Spleen (tissue), 11 donors: ENCODE results near the gene PEX1. TPM values are rescaled to one million over a fixed set of nuclear protein-coding genes. Genes with fewer than 3 reads are reported as not detected.
A peak's percentile ranks its signal among the peaks of the same experiment; 100 is the strongest.

Experiments
- DNase-seq: peaks from one replicate; pipeline ENCODE4 v3.0.0-alpha.2; 2020
- H3K27ac ChIP-seq, 8 donors: fragments of 200-600 bp; sonication (generic) in 7 of 8; 1 replicate in 4 of 8; 2 replicates in 4 of 8; pipeline versions ENCODE4 v1.5.0 to v1.8.0; 2016 to 2021; ENCODE audit warnings: inconsistent platforms in 4 of 8, mild to moderate bottlenecking in 4 of 8, moderate library complexity in 1 of 8
- H3K27me3 ChIP-seq, 7 donors: fragments of 200-600 bp; sonication (generic) in 6 of 7; replicated peaks in 1 of 7; 1 replicate in 4 of 7; 2 replicates in 3 of 7; pipeline versions ENCODE4 v1.5.0 to v1.8.0; 2016 to 2021; ENCODE audit warnings: inconsistent platforms in 3 of 7, mild to moderate bottlenecking in 1 of 7
- H3K36me3 ChIP-seq, 6 donors: fragments of 200-600 bp; sonication (generic) in 5 of 6; 1 replicate in 4 of 6; 2 replicates in 2 of 6; pipeline versions ENCODE4 v1.5.0 to v1.8.0; 2016 to 2021; ENCODE audit warnings: inconsistent platforms in 2 of 6
- H3K4me1 ChIP-seq, 6 donors: fragments of 200-600 bp; sonication (generic) in 5 of 6; 1 replicate in 3 of 6; 2 replicates in 3 of 6; pipeline versions ENCODE4 v1.5.0 to v1.8.0; 2016 to 2021; ENCODE audit warnings: inconsistent platforms in 3 of 6
- H3K4me3 ChIP-seq, 8 donors: fragments of 200-600 bp; sonication (generic) in 7 of 8; 1 replicate in 4 of 8; 2 replicates in 4 of 8; pipeline versions ENCODE4 v1.5.0 to v1.8.0; 2016 to 2021; ENCODE audit warnings: inconsistent platforms in 4 of 8, mild to moderate bottlenecking in 4 of 8, moderate library complexity in 2 of 8
- H3K9me3 ChIP-seq, 8 donors: fragments of 200-600 bp; sonication (generic) in 7 of 8; 1 replicate in 4 of 8; 2 replicates in 4 of 8; pipeline versions ENCODE4 v1.5.0 to v1.8.0; 2016 to 2021; ENCODE audit warnings: inconsistent platforms in 4 of 8
- POLR2A ChIP-seq, 3 donors: fragments of 450-650 bp; IDR thresholded peaks; one replicate each; pipeline ENCODE4 v1.5.1; 2017; ENCODE audit warnings: antibody characterized with exemption in 3 of 3, mild to moderate bottlenecking in 1 of 3
- POLR2AphosphoS5 ChIP-seq, 3 donors: sonication (generic); formaldehyde crosslinking; IDR thresholded peaks; one replicate each; pipeline ENCODE4 v1.5.1; 2017; ENCODE audit warnings: antibody characterized with exemption in 3 of 3
- WGBS, 5 donors: extraction: QIAGEN DNeasy Blood & Tissue Kit in 3 of 5; methylation state at CpG; one replicate each; pipeline versions ENCODE4 v1.1.5 to v1.1.7; 2013 to 2018; 5-methylcytosine and 5-hydroxymethylcytosine counted together
- intact Hi-C: fragments of 100-400 bp; cut with DNase I; formaldehyde crosslinking; loops from one replicate; pipeline ENCODE4 v1.15.0; 2023; ENCODE audit warnings: low total_unique reads
- polyA plus RNA-seq, 3 donors: library from polyadenylated mRNA; stranded (reverse); fragments of 200-250 nt; gene quantifications; one replicate each; pipeline ENCODE4 v1.2.1, GENCODE V29; 2013
- total RNA-seq, 7 donors: library from RNA; depleted of rRNA in 3 of 7; stranded (reverse); fragments of >200 nt in 3 of 7; fragmentation: NEBNext Ultra II Directional in 4 of 7; extraction: Animal tissue kit (Norgen Biotek cat#: 25700) in 4 of 7; gene quantifications; one replicate each; pipeline versions ENCODE4 v1.1.0 to v1.2.1, GENCODE V29; 2016 to 2021
- TF ChIP-seq, protein P1 (sequence below), 11 experiments: fragments of 200-600 bp in 7 of 11; fragments of 450-650 bp in 4 of 11; sonication (generic) in 4 of 11; IDR thresholded peaks in 8 of 11; conservative IDR thresholded peaks in 3 of 11; 1 replicate in 7 of 11; 2 replicates in 4 of 11; pipeline versions ENCODE4 v1.4.0 to v1.8.0; 2016 to 2021; ENCODE audit warnings: antibody characterized with exemption in 11 of 11, inconsistent platforms in 4 of 11, mild to moderate bottlenecking in 1 of 11
- donor health status: healthy with polysubstance abuse.
- donor health status: DM: no; HTN: no; CAD: no; lungs with moderate emphysema.
- donor health status: DM: no; HTN: no; CAD: no.
- donor health status: Bipolar disorder and iron deficiency.
- donor health status: healthy.
- donor health status: DM: no; HTN: no; CAD: no.
- donor health status: DM: yes; HTN: yes; CAD: no.

The PEX1 gene
- total and polyA plus RNA-seq, 10 donors, result 13.1 to 37.4 (median 21.0) TPM

DNA sequence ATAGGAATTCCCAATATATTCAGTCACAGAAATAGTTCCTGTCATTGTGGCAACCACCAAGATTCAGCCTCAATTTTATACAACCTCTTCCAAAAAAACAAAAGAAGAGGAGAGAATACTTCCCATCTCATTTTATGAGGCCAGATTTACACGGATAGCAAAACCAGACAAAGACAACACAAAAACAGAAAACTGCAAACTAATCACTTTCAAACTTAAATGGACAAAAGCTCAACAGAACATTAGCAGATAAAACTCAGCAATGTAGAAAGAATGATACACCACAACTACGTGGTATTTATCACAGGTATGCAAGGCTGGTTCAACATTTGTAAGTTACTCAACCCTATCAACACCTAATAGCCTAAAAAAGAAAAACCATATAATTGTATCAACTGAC, 22.0 kb downstream of the PEX1 start:
- TF ChIP-seq POLR2AphosphoS5 (IDR thresholded peaks at IDR 0.05) (no peak), POLR2A (IDR thresholded peaks at IDR 0.05) (no peak)
- TF ChIP-seq, protein P1, sequence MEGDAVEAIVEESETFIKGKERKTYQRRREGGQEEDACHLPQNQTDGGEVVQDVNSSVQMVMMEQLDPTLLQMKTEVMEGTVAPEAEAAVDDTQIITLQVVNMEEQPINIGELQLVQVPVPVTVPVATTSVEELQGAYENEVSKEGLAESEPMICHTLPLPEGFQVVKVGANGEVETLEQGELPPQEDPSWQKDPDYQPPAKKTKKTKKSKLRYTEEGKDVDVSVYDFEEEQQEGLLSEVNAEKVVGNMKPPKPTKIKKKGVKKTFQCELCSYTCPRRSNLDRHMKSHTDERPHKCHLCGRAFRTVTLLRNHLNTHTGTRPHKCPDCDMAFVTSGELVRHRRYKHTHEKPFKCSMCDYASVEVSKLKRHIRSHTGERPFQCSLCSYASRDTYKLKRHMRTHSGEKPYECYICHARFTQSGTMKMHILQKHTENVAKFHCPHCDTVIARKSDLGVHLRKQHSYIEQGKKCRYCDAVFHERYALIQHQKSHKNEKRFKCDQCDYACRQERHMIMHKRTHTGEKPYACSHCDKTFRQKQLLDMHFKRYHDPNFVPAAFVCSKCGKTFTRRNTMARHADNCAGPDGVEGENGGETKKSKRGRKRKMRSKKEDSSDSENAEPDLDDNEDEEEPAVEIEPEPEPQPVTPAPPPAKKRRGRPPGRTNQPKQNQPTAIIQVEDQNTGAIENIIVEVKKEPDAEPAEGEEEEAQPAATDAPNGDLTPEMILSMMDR (IDR thresholded peaks at IDR 0.05 in 8 of 11, conservative IDR thresholded peaks at IDR 0.05 in 3 of 11), result no peak
- Histone ChIP-seq H3K27ac (no peak overlapping the region), H3K9me3 (no peaks in the 10 kb centered on the region), H3K36me3 (peaks cover 0 to 93% (median 47%) of the 10 kb centered on the region in 6 donors), H3K4me3 (no peak overlapping the region), H3K27me3 (no peaks in the 10 kb centered on the region), H3K4me1 (no peaks in the 10 kb centered on the region)
- intact Hi-C loops, result no loop called here
- 89 to 97% (median 92%) methylated on average over 2 of the region's 2 CpGs for WGBS, 5 donors
- DNase-seq, result no peak

DNA sequence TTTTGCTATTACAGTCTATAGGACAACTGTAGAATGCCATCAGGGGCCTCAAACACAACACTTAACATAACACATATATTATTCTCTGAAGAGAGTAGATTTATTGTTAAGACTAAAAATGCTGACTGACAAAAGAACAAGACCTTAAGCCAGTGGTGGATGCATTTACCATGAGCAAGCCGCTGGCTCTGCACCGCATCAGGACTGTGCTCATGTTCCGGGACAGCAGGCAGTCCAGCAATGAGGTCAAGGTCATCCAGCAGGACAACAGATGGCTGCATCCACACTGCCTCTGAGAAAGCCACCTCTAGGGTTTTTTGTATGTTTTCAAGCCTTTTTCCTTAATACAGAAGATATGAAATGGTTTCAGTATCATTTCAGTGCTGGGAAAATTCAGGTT, 23.8 kb downstream of the PEX1 start:
- TF ChIP-seq POLR2AphosphoS5 (IDR thresholded peaks at IDR 0.05) (peak in 1 of 3 donors; percentile 10), POLR2A (IDR thresholded peaks at IDR 0.05) (no peak)
- Histone ChIP-seq H3K27ac (no peak overlapping the region), H3K4me3 (no peak overlapping the region), H3K36me3 (peaks cover 0 to 94% (median 53%) of the 10 kb centered on the region in 6 donors), H3K9me3 (no peaks in the 10 kb centered on the region), H3K4me1 (no peaks in the 10 kb centered on the region), H3K27me3 (no peaks in the 10 kb centered on the region)
- no peak for DNase-seq
- WGBS, 5 donors, result 69 to 95% (median 83%) methylated on average over 3 of the region's 3 CpGs
- intact Hi-C loops, result no loop called here

DNA sequence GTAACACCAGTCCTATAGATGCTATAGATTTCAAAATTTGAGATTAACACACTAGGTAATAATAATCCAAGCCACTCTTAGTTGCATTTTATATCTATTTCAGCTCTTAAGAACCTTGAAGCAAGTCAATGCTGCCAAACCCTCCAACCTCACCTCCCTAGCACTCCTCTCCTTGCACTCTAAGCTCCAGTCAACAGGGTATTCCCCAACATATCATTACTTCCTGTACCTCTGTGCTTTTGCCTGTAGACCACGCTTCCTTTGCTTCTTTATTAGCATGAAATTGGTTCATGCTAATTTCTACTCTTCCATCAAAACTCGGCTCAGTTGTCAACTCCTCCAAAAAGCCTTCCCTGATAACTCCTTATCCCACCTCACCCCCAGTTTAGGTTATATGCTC, 24.6 kb downstream of the PEX1 start:
- no peak for DNase-seq
- Histone ChIP-seq H3K4me1 (no peaks in the 10 kb centered on the region), H3K36me3 (peaks cover 0 to 95% (median 59%) of the 10 kb centered on the region in 6 donors), H3K4me3 (no peak overlapping the region), H3K9me3 (no peaks in the 10 kb centered on the region), H3K27ac (no peak overlapping the region), H3K27me3 (no peaks in the 10 kb centered on the region)
- TF ChIP-seq POLR2A (IDR thresholded peaks at IDR 0.05), result no peak
- TF ChIP-seq, protein P1 (IDR thresholded peaks at IDR 0.05 in 8 of 11, conservative IDR thresholded peaks at IDR 0.05 in 3 of 11), result no peak
- intact Hi-C loops, result no loop called here
- WGBS, 5 donors, result 75 to 84% (median 77%) methylated on average over 2 of the region's 2 CpGs

DNA sequence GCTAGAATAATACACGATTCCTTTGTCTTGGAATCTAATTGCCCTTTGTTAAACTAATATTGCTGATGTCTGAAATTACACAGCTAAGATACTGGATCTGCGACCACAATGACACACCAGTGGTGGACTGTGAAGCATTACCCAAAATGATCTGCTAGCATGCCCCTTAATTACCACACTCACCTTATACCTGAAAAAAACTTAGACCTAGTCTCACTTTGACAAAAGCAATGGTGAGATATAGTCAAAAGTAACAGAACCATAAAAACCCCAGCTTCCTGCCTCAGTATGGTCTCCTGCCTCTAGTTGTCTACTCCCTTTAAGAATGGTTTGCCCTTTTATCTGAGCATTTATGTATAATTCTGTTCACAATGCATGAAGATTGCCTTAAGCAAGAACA, 29.8 kb downstream of the PEX1 start:
- 85 to 95% (median 88%) methylated on average over 2 of the region's 2 CpGs for WGBS, 5 donors
- no peak overlapping the region for H3K27ac ChIP-seq
- no peaks in the 10 kb centered on the region for H3K9me3 ChIP-seq
- no peak for DNase-seq
- no peak for TF ChIP-seq POLR2AphosphoS5 (IDR thresholded peaks at IDR 0.05)
- H3K36me3 ChIP-seq, result peaks cover 0 to 100% (median 61%) of the 10 kb centered on the region in 6 donors
- intact Hi-C loops, result no loop called here
- no peaks in the 10 kb centered on the region for H3K27me3 ChIP-seq
- H3K4me3 ChIP-seq, result no peak overlapping the region
- H3K4me1 ChIP-seq, result no peaks in the 10 kb centered on the region

DNA sequence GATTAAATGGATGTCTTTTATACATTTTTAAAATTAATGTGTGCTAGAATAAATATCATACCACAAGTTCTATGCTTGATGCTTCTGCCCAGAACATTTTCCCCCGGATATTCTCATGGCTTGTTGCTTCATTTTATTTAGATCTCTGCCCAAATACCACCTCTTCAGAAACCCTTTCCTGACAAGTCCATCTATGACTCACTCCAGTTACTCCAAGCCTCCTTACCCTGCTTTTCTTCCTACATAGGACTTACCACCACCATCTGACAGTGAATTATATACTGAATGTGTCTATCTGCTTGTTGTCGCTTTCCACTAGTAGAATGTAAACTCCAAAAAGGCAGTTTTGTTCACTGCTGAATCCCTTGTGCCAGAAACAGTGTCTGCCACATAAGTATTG, 31.4 kb downstream of the PEX1 start:
- H3K27me3 ChIP-seq, result no peaks in the 10 kb centered on the region
- intact Hi-C loops, result no loop called here
- H3K36me3 ChIP-seq, result peaks cover 0 to 100% (median 66%) of the 10 kb centered on the region in 6 donors
- no peak overlapping the region for H3K27ac ChIP-seq
- no peak overlapping the region for H3K4me3 ChIP-seq
- no peaks in the 10 kb centered on the region for H3K4me1 ChIP-seq
- 91 to 99% (median 94%) methylated on average over 2 of the region's 2 CpGs for WGBS, 5 donors
- no peaks in the 10 kb centered on the region for H3K9me3 ChIP-seq
- TF ChIP-seq POLR2AphosphoS5 (IDR thresholded peaks at IDR 0.05) (no peak), POLR2A (IDR thresholded peaks at IDR 0.05) (no peak)
- TF ChIP-seq, protein P1 (IDR thresholded peaks at IDR 0.05 in 8 of 11, conservative IDR thresholded peaks at IDR 0.05 in 3 of 11), result no peak
- DNase-seq, result no peak
